GM18498 (cell line): ENCODE results near the gene UPK1A.
"Not testable (repeated sequence)": the region's sequence is repeated elsewhere in the genome, so short reads cannot be mapped to it uniquely, and the experiment has no call there.

Experiments used
- ATAC-seq: cut with Tn5 transposase; IDR thresholded peaks from one replicate; pipeline ENCODE4 v1.9.1; 2021; ENCODE audit warnings: mild to moderate bottlenecking, moderate library complexity; ENCODE audit not compliant: unreplicated experiment

The UPK1A gene

GRCh38 chr19:35716801-35717664 is 50.7 kb downstream of the UPK1A start:
- peak; percentile 71 for ATAC-seq

- ATAC-seq: peak; percentile 58
These were observed 51.5 kb downstream of the UPK1A start, which contains the start of gene KMT2B for GRCh38 chr19:35717665-35718344. Gene KMT2B, plus strand, starts transcription at chr19:35718003. Its CDS starts 16 bp downstream, at chr19:35718019.

GRCh38 chr19:35718345-35719041 is 52.2 kb downstream of the UPK1A start:
- peak; percentile 7 for ATAC-seq

- no peak for ATAC-seq
These were observed 53.3 kb downstream of the UPK1A start for GRCh38 chr19:35719402-35720162.

- ATAC-seq: no peak
These were observed 53.8 kb downstream of the UPK1A start for GRCh38 chr19:35720163-35720524.

- ATAC-seq: no peak
These were observed 54.3 kb downstream of the UPK1A start for GRCh38 chr19:35720648-35721047.

- ATAC-seq: no peak
These were observed 55.1 kb downstream of the UPK1A start for GRCh38 chr19:35721374-35721773.

GRCh38 chr19:35722461-35722860 is 56.1 kb downstream of the UPK1A start:
- no peak for ATAC-seq

GRCh38 chr19:35722897-35723296 is 56.6 kb downstream of the UPK1A start:
- ATAC-seq: no peak

- no peak for ATAC-seq
These were observed 57.4 kb downstream of the UPK1A start for GRCh38 chr19:35723671-35724070.

- not testable (repeated sequence) for ATAC-seq
These were observed 57.8 kb downstream of the UPK1A start for GRCh38 chr19:35724132-35724531.

- ATAC-seq: no peak
These were observed 58.2 kb downstream of the UPK1A start for GRCh38 chr19:35724560-35724959.

GRCh38 chr19:35725216-35725861 is 59.0 kb downstream of the UPK1A start:
- no peak for ATAC-seq

- ATAC-seq: no peak
These were observed 61.0 kb downstream of the UPK1A start for GRCh38 chr19:35727053-35727955.
